Activated CD4-positive, CD25-positive, alpha-beta regulatory T cell treated with anti-CD3 and anti-CD28 coated beads, Interleukin-2, amount 50 U/mL, for 24 hours (primary cell): ENCODE data around the gene MB.
"Not testable (repeated sequence)": the region's sequence is repeated elsewhere in the genome, so short reads cannot be mapped to it uniquely, and the experiment has no call there.

Experiments used
- ATAC-seq, 2 donors: fragments of 150-1000 bp; cut with Tn5 transposase; one replicate each; pipeline ENCODE4 v1.10.0; 2021; ENCODE audit warnings: mild to moderate bottlenecking in 1 of 2, moderate library complexity in 1 of 2

MB gene

DNA sequence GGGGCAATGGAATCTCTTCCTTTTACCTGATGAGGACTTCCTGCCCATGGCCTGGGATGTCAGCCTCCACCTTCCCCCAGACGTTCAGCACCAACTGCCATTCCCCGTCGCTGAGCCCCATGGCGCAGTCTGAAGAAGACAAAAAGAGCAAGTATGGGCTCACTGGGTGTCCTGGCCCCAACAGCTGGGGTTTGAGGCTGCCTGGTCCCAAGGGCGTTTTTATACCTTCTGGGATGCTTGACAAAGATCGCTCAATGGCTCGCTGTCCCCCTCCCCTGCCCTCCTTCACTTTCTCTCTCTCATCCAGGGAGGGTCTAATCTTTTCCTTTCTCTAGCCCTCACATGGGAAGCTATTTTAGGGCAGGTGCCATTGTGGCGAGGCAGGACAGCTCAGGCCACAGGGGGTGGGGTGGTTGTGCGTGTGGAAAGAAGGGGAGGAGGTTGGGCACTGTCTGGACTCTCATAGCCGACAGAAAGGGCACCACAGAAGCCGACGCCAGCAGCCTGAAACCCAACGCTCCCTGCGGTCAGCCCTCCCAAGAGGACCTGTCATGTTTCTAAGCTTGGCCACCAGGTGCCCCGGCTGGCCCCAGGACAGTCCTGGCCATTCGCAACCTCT, at the start of gene MB:
Gene MB, minus strand, starts transcription at position 193 of the 619 bp plus-strand sequence. Its CDS starts 72 bp downstream, at position 121.
- no peak for ATAC-seq

DNA sequence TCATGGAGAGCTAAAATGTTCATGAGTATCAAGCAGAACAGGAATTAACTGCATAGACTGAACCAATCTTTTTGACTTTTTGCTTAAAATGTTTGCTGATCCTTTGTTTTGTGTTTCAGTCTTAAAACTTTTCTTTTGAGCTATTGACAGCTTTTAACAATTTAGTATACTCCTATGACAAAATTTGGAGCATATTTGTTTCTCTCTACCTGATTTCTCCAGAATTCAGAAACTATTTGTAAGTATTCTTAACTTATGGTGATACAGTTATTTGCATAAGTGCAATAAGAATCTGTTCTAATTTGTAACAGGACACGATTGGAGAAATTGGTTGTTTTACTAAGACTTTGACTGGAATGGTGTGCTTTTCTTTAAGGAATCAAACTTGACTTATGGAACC, 49.6 kb upstream of the MB start:
- not testable (repeated sequence) for ATAC-seq

DNA sequence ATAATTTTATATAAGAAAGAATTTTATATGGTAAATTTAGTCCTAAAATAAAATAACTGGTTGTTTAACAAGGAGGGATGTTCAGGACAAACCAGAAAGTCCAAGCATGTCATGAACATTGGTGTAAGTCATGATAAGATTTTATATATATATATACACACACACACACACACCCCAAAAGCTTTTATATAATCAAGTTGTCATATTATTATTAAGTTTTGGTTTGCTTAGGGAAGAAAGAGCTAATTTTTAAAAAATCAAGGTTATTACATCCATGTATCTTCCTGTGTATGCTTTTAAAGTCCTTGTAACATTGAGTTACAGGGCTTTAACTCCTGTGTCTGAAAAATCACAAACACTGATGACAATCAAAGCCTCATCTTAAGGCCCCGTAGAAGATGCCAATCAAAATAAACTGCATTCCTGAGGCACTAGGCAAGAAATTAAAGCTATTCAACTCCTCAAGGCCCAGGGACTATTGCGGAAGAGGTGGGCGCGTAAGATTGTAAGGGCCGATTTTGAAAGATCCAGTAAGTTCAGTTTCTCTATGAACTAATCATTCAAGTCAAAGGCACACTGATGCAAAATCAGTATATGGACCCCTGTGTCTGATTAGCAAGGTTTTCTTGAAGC, 47.9 kb upstream of the MB start:
- ATAC-seq = no peak

- no peak for ATAC-seq
Observed at GRCh38 chr22:35663371-35663770, 46.2 kb upstream of the MB start.

DNA sequence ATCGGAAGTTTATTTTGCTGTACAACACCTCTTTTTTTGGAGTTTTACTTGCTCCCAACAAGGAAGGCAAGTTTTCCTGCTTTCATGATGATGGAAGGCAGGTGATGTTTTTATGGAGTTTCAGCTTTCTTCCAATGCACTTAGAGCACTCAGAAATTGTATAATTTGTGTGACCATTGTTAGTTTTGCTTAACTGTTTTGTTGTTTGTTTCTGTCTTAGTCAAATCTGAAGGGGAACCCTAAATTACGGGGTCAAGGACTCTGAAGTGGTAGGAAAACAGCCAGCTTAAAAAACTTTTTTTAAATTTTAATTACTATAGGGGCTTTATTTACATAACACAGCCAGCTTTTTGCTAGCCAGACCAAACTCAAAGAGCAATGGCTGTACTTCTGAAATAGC, 45.8 kb upstream of the MB start:
- no peak for ATAC-seq

GRCh38 chr22:35661464-35661863, 44.3 kb upstream of the MB start:
- ATAC-seq = peak; percentile 70

- peak; percentile 81 to 83 for ATAC-seq
Observed at GRCh38 chr22:35660291-35661127, 43.4 kb upstream of the MB start.

DNA sequence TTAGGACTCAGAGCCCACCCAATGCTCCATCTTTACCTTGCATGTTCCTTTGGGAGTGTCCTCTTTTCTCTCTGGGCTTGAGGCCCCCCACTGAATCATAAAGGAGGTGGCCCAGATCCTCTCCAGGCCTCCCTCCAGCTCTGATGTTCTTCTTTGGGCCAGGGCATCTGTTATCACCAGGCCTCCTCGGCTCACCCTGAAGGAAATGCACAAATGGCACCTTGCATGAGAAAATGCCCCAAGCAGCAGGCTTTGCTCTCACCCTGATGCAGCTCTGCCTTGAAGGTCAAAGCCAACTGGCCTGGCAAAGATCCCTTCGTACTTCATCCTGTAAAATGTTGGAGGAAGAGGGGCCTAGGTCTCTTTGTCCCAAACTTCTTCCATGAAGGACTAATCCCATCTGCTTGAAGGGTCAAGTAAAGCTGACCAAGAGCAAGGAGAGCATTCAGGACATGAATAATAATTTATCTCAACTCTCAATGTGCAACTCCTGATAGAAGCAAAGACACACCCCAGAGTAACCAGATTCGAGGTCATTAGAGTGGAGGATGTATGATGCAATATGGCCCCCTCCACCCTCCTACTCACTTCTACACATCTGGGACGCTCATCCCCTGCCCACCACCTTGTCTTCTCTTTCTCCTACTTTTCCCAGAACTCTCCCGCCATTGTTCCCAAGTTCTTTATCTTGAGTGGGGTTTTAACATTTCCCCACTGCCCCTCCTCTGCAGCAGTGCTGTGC, 40.6 kb upstream of the MB start:
- ATAC-seq = no peak

DNA sequence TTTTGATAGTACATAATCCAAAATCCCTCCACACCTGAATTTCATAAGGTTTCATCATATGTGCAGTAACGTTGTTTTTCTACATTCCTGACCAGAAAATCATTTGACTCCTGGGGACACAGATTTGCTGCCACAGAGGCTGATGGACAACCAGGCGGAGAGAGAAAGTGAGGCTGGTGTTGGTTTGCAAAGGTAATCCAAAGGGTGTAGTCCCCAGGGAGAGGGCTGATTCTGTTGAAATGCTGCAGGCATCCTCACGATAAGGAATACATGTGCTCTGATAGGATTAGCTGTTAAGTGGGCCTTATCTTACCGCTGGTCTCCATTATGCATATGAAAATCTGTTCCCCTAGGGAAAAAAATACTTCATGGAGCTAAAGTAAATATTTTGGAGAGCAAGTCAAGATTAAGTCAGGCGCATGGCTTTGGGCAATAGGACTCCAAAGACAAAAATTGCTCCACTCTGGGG, 39.2 kb upstream of the MB start:
- ATAC-seq = no peak

DNA sequence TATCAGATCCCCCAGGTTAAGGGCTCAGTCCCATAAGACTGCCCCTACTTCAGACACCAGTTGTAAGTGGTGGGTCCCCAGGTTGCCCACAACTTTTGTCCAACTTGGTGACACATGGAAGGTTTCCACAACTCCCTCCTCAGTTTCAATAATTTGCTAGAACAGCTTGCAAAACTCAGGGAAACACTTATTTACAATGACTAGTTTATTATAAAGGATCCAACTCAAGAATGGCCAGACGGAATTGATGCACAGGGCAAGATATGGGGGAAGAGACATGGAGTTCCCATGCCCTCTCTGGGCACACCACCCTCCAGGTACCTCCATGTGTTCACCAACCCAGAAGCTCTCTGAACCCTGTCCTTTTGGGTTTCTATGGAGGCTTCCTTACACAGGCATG, 36.7 kb upstream of the MB start:
- ATAC-seq = no peak

- ATAC-seq = no peak
Observed at GRCh38 chr22:35651085-35651484, 34.0 kb upstream of the MB start.

- no peak for ATAC-seq
Observed at GRCh38 chr22:35649636-35650250, 32.6 kb upstream of the MB start.

DNA sequence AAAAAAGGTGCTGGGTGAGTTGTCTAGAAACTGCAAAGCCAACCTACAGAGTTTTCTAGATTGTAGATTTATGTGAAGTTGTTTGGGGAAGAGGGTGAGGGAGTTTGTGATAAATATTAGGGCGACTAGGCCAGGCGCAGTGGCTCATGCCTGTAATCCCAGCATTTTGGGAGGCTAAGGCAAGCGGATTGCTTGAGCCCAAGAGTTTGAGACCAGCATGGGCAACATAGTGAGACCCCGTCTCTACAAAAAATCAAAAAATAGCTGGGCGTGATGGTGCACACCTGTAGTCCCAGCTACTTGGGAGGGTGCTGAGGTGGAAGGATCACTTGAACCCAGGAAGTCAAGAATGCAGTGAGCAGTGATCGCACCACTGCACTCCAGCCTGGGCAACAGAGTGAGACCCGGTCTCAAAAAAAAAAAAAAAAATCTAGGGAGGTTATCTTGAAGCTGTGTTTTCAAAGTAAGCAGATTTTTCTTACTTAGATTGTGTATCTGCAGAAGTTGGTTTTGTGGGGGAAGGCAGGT, 32.0 kb upstream of the MB start:
- no peak for ATAC-seq

DNA sequence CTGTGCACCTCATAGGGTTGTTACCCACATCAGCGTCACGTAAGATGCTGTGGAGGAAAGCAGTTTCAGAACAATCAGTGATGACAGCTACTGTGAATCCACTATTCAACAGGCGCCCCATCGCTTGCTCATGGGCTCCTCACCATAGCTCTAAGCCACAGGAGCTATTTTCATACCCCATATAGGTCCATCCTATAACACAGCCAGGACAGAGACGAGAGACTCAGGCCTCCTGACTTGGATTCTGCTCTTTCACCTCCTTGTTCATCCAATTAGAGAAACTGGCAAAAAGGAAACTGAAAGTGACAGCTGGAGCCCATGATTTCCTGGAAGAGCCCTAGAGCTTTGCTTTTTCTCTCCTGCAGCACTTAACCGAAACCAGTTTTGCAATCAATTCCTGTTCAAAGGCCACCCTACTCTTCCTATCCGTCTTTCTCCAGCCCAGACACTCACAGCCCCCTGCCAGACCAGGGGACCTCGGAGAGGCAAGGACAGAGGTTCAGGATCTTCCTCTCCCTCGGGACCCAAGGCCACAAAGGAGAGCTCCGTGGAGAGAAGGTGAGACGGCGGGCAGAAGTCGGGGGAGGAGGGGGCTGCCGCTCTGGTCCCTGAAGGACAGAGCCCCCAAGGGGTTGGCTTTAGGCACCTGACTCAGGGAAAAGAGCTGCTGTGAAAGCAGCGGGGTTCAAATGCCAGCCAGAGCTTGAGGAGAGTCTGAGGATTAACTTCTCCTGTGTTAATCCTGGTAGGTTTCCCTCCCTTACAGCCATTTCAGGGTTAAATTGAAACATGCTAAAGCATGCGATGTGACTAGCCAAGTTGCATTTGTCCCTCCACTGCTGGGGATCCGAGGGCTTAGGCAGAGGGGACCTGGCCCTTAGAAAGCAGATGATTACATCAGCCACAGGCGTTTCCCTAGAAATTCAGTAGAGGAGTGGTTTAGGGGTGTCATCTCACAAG, 31.2 kb upstream of the MB start, which contains the start of gene APOL6:
Gene APOL6, plus strand, starts transcription at position 381 of the 960 bp plus-strand sequence. CDS start 7,980 bp downstream, outside the sequence.
- peak; percentile 82 to 85 for ATAC-seq

- no peak for ATAC-seq
Observed at GRCh38 chr22:35645646-35646045, 28.5 kb upstream of the MB start.

DNA sequence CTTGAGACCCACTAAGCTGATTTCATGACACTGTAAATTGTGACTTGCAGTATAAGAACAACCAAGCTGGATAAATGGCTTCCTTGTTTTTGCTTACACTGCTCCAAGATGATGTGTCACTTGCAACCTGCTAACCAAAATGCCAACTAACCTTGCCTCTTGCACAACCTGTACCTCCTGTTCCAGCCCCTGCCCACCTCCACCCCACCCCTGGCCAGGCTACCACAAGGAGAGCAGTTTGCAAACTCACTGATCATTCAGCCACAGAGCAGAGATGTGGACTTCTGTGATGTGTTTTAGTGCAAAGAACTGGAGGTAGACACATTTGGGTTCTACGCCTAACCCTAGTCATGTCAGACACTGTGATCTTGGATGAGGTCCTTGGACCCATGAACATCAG, 26.9 kb upstream of the MB start:
- ATAC-seq = no peak

- ATAC-seq = no peak
Observed at GRCh38 chr22:35642305-35642741, 25.2 kb upstream of the MB start.

- no peak for ATAC-seq
Observed at GRCh38 chr22:35641494-35642120, 24.5 kb upstream of the MB start.

GRCh38 chr22:35638410-35638809, 21.3 kb upstream of the MB start:
- ATAC-seq = no peak

GRCh38 chr22:35638001-35638400, 20.9 kb upstream of the MB start:
- ATAC-seq = no peak
